Measurements from ENCODE around the gene PALLD.

DNA sequence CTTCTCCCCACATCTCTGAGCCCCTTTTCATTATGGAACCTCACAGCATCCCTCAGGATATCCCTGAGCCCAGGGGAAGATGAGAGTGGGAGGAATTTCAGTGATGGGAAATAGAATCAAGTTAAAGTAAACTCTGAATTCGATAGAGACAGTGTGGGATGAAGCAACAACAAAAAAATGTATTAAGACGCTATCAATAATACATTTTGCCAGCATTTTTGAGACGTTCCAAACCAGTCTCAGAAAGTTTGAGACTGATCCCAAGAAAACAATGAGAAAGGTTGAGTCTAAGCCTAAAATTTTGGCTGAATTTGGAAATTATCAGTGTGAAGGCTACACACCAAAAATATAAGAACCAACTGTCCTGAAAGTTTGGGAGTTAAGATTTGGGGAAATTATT is 317.0 kb downstream of the PALLD start:
- no peak for TF ChIP-seq GATA3 (IDR thresholded peaks at IDR 0.05; ENCODE audit: low read depth, low read length)
- TF ChIP-seq GATA2 (IDR thresholded peaks at IDR 0.05; ENCODE audit: low read depth, low read length) = no peak
